SH-SY5Y (cell line): Measurements from ENCODE around the gene WDPCP.

Experiments used
- GATA2 ChIP-seq: IDR thresholded peaks from 2 replicates; pipeline ENCODE4 v1.6.1; 2011; ENCODE audit warnings: mild to moderate bottlenecking, low read depth, low read length
- GATA3 ChIP-seq: IDR thresholded peaks from 2 replicates; pipeline ENCODE4 v1.6.1; 2011; ENCODE audit warnings: low read depth, mild to moderate bottlenecking, low read length, moderate library complexity

DNA sequence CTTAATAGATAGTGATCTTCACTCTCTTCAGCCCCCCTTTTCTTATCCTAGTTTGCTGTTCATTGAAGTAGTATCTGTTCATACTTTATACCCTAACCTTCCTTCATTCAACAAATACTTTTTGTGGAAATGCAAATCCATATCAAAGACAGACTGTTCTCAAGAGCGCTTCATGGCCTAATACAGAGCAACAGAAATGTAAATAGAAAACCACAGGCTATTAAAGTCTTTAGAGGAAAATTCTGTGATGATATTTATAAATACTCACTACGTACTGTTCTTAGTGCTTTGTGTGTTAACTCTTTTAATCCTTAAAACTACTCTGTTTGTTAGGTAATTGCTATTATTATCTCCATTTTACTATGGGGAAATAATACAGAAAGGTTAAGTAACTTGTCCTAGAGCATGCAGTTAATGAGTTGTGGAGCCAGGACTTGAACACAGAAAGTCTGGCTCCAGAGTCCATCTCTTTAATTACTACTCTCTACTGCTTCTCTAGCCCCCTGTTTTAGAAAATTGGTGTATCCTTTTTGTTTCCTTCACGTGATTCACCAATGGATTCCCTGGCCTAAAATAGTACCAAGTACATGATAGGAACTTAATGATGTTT, 3.4 kb upstream of the WDPCP start:
- no peak for TF ChIP-seq GATA2
- no peak for TF ChIP-seq GATA3
